DOHH2 (cell line): ENCODE data around the gene NFIX.

Experiments
- H3F3A ChIP-seq: fragments of 200-600 bp; sonication (generic), shearing (Covaris generic); 2 replicates; pipeline ENCODE4 v1.6.0; 2016; ENCODE audit warnings: antibody characterized with exemption, mild to moderate bottlenecking; ENCODE audit not compliant: control insufficient read depth, insufficient read depth
- H3K27ac ChIP-seq: fragments of 200-600 bp; sonication (generic); 2 replicates; pipeline ENCODE4 v1.5.1; 2014; ENCODE audit warnings: low read depth, mild to moderate bottlenecking, low read length, moderate library complexity
- H3K27me3 ChIP-seq: fragments of 200-600 bp; sonication (generic); 2 replicates; pipeline ENCODE4 v1.6.1; 2014; ENCODE audit warnings: mild to moderate bottlenecking, low read length, mixed read lengths; ENCODE audit not compliant: control insufficient read depth
- H3K36me3 ChIP-seq: fragments of 200-600 bp; sonication (generic); 2 replicates; pipeline ENCODE4 v1.6.1; 2014; ENCODE audit warnings: mild to moderate bottlenecking, low read length, moderate library complexity, mixed read lengths; ENCODE audit not compliant: control insufficient read depth
- H3K4me1 ChIP-seq: fragments of 200-600 bp; sonication (generic); 2 replicates; pipeline ENCODE4 v1.6.1; 2014; ENCODE audit warnings: mild to moderate bottlenecking, low read length, mixed read lengths; ENCODE audit not compliant: control insufficient read depth
- H3K4me2 ChIP-seq: fragments of 200-600 bp; sonication (generic); 2 replicates; pipeline ENCODE4 v1.6.0; 2014; ENCODE audit warnings: mild to moderate bottlenecking, low read length, moderate library complexity
- H3K4me3 ChIP-seq: fragments of 200-600 bp; sonication (generic); 2 replicates; pipeline ENCODE4 v1.5.1; 2014; ENCODE audit warnings: mild to moderate bottlenecking, low read length, mixed read lengths
- H3K79me2 ChIP-seq: fragments of 200-600 bp; sonication (generic); 2 replicates; pipeline ENCODE4 v1.6.1; 2014; ENCODE audit warnings: mild to moderate bottlenecking, low read length, mixed read lengths; ENCODE audit not compliant: control insufficient read depth
- H3K9me2 ChIP-seq: fragments of 200-600 bp; sonication (generic); replicated peaks from 2 replicates; pipeline ENCODE4 v1.6.1; 2014; ENCODE audit warnings: mild to moderate bottlenecking, low read length, mixed read lengths; ENCODE audit not compliant: control insufficient read depth
- H3K9me3 ChIP-seq: fragments of 200-600 bp; sonication (generic); 2 replicates; pipeline ENCODE4 v1.6.1; 2014; ENCODE audit warnings: antibody characterized with exemption, low read length, mixed read lengths; ENCODE audit not compliant: control insufficient read depth, insufficient read depth
- H4K20me1 ChIP-seq: fragments of 200-600 bp; sonication (generic); 2 replicates; pipeline ENCODE4 v1.6.0; 2014; ENCODE audit warnings: low read depth, mild to moderate bottlenecking, antibody characterized with exemption, low read length, moderate library complexity; ENCODE audit not compliant: control insufficient read depth, insufficient read depth
- EZH2phosphoT487 ChIP-seq: fragments of 200-600 bp; sonication (generic); IDR thresholded peaks from 2 replicates; pipeline ENCODE4 v1.6.1; 2017; ENCODE audit warnings: borderline replicate concordance, mild to moderate bottlenecking, antibody characterized with exemption, low read length, moderate library complexity, mixed read lengths
- TF ChIP-seq, protein P1 (sequence below): fragments of 200-600 bp; sonication (generic); IDR thresholded peaks from one replicate; pipeline ENCODE4 v1.5.1; 2014; ENCODE audit warnings: antibody characterized with exemption, mild to moderate bottlenecking, low read depth, low read length; ENCODE audit not compliant: poor library complexity, severe bottlenecking

The NFIX gene

GRCh38 chr19:13045812-13046211 is 50.5 kb downstream of the NFIX start:
- H4K20me1 ChIP-seq = no peaks in the 10 kb centered on the region
- no peak overlapping the region for H3K27ac ChIP-seq
- H3K4me1 ChIP-seq = no peaks in the 10 kb centered on the region
- H3K9me3 ChIP-seq = no peaks in the 10 kb centered on the region
- TF ChIP-seq, protein P1, sequence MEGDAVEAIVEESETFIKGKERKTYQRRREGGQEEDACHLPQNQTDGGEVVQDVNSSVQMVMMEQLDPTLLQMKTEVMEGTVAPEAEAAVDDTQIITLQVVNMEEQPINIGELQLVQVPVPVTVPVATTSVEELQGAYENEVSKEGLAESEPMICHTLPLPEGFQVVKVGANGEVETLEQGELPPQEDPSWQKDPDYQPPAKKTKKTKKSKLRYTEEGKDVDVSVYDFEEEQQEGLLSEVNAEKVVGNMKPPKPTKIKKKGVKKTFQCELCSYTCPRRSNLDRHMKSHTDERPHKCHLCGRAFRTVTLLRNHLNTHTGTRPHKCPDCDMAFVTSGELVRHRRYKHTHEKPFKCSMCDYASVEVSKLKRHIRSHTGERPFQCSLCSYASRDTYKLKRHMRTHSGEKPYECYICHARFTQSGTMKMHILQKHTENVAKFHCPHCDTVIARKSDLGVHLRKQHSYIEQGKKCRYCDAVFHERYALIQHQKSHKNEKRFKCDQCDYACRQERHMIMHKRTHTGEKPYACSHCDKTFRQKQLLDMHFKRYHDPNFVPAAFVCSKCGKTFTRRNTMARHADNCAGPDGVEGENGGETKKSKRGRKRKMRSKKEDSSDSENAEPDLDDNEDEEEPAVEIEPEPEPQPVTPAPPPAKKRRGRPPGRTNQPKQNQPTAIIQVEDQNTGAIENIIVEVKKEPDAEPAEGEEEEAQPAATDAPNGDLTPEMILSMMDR = no peak
- no peak for TF ChIP-seq EZH2phosphoT487
- H3K36me3 ChIP-seq = no peaks in the 10 kb centered on the region
- peaks cover 27% of the 10 kb centered on the region for H3K27me3 ChIP-seq
- H3K4me3 ChIP-seq = no peak overlapping the region
- H3F3A ChIP-seq = no peaks in the 10 kb centered on the region
- no peaks in the 10 kb centered on the region for H3K79me2 ChIP-seq
- H3K9me2 ChIP-seq = no peaks in the 10 kb centered on the region
- no peak overlapping the region for H3K4me2 ChIP-seq

DNA sequence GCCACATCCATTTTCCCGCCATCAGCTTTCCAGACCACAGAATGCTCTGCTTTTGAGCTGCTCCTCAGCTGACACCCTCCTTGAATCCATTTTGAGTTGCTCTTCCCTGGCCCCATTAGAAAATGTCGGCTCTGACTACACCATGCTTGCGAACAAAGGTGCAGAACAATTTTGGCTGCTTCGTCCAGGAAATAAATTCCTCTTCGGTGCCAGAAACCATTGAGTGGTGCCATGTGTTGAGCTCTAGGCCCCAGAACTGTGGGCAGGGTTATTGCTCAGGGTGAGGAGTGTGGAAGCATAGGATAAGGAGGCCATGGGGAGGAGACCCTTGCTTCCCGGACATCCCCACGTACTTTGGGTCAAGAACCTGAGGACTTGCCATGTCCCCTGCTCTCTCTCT is 52.1 kb downstream of the NFIX start:
- H3K9me3 ChIP-seq = no peaks in the 10 kb centered on the region
- H3K27me3 ChIP-seq = peaks cover 42% of the 10 kb centered on the region
- H3K9me2 ChIP-seq = no peaks in the 10 kb centered on the region
- H3K4me1 ChIP-seq = peaks cover 11% of the 10 kb centered on the region
- H3K27ac ChIP-seq = no peak overlapping the region
- no peaks in the 10 kb centered on the region for H3K79me2 ChIP-seq
- H3K36me3 ChIP-seq = no peaks in the 10 kb centered on the region
- no peaks in the 10 kb centered on the region for H4K20me1 ChIP-seq
- H3F3A ChIP-seq = no peaks in the 10 kb centered on the region
- no peak for TF ChIP-seq EZH2phosphoT487
- TF ChIP-seq, protein P1 = no peak
- no peak overlapping the region for H3K4me3 ChIP-seq
- H3K4me2 ChIP-seq = no peak overlapping the region

- Histone ChIP-seq H3K27ac (no peak overlapping the region), H3F3A (no peaks in the 10 kb centered on the region), H3K79me2 (no peaks in the 10 kb centered on the region), H3K27me3 (peaks cover 56% of the 10 kb centered on the region), H3K9me2 (no peaks in the 10 kb centered on the region), H3K36me3 (no peaks in the 10 kb centered on the region), H3K4me3 (no peak overlapping the region), H3K9me3 (no peaks in the 10 kb centered on the region), H3K4me1 (peaks cover 11% of the 10 kb centered on the region), H3K4me2 (no peak overlapping the region), H4K20me1 (no peaks in the 10 kb centered on the region)
- TF ChIP-seq, protein P1 = no peak
- no peak for TF ChIP-seq EZH2phosphoT487
Observed at GRCh38 chr19:13050274-13050673, 55.0 kb downstream of the NFIX start.
